Limb (tissue), 2 donors: ENCODE data around the gene NFAT5.
"Not testable (repeated sequence)": the region's sequence is repeated elsewhere in the genome, so short reads cannot be mapped to it uniquely, and the experiment has no call there.

Experiments used
- DNase-seq, 2 donors: peaks; one replicate each; pipeline ENCODE4 v3.0.0-alpha.2; 2016; ENCODE audit errors: extremely low spot score in 2 of 2

NFAT5 gene

DNA sequence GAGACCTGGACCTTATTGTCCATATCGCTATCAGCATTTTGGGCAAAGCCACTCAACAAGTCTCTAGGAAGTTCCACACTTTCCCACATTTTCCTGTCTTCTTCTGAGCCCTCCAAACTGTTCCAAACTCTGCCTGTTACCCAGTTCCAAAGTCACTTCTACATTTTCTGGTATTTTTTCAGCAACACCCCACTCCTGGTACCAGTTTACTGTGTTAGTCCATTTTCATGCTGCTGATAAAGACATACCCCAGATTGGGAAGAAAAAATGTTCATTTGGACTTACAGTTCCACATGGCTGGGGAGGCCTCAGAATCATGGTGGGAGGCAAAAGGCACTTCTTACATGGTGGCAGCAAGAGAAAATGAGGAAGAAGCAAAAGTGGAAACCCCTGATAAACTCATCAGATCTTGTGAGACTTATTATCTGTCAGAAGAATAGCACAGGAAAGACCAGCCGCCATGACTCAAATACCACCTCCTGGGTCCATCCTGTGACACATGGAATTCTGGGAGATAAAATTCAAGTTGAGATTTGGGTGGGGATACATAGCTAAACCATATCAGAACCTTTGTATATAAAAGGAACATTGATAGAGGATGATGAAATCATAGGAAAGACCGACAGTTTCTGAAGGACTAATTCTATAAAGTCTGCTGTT lies 71.6 kb downstream of the NFAT5 start:
- DNase-seq: not testable (repeated sequence)

GRCh38 chr16:69643997-69644396 lies 78.2 kb downstream of the NFAT5 start:
- not testable (repeated sequence) for DNase-seq

DNA sequence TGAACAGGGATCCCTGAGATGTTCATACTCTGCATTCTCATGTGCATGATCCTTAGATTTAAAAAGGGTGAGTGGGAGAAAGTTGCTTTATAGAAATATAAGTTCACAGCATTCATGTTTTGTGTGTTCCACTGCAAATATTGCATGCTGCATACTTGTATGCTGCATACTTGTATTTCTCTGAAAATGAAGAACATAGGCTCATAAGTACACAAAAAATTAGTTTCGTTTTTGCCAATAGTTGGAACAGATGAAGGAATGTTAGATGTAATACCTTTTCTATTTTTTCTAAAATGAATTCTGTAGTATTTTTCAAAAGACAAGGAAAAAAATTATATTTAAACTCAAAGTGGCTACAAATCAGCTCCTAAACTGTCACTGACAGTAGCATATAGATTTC lies 79.0 kb downstream of the NFAT5 start:
- no peak for DNase-seq

DNA sequence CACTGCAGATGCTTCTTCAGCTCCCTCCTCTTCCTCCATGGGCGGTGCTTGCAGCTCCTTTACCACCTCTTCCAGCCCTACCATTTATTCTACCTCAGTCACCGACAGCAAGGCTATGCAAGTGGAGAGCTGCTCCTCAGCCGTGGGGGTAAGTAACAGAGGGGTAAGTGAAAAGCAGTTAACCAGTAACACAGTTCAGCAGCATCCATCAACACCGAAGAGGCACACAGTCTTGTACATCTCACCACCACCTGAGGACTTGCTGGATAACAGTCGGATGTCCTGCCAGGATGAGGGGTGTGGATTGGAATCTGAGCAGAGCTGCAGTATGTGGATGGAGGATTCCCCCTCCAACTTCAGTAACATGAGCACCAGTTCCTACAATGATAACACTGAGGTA lies 81.3 kb downstream of the NFAT5 start:
- DNase-seq: no peak

DNA sequence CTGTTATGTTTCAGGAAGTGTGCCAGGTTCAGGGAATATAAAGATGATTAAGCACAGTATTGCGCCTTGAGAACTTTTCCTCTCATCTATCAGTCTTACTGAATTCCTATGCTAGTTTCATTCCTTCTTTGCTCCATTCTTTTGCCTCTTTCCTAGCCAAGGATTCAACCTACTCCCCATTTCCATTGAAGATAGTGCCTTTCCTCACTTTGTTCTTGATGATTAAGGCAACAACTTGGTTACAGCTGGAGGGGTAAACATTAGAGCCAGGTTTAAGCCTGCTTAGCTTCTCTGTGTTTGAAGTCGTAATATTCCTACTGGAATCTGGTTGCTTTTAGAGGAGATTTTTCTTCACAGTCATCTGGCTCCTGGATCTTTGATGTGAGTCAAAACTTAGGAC lies 85.5 kb downstream of the NFAT5 start:
- no peak for DNase-seq

DNA sequence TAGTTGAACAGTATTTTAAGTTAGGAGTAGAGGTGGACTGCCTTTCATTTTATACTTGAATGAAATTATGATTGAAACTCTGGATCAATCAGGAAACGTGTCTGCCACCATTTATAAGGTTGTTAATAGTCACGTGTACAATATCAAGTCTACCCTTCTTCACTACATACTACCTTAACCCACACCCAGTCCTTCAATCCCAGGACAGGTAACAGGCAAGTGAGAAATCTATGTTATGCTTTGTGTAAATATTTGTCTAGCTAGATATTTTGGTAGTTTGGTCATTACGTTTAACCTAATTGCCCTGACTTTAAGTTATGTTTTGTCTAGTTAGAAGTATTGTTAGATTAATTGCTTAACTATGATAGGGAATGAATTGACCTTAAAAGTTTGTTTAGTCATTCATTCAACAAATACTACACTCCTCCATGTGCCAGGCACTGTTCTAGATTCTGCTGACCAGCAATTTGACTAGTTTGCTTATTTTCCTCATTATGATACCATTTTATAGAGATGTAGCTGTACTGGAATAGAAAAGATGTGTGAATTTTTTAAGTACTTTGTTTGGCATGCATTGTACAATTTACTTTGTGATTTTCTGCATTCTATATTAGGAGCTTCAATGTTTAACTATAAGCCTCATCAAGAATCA lies 88.6 kb downstream of the NFAT5 start:
- no peak for DNase-seq

- no peak for DNase-seq
These were observed 94.4 kb downstream of the NFAT5 start for GRCh38 chr16:69660166-69660565.

- no peak for DNase-seq
These were observed 97.1 kb downstream of the NFAT5 start for GRCh38 chr16:69662901-69663300.

DNA sequence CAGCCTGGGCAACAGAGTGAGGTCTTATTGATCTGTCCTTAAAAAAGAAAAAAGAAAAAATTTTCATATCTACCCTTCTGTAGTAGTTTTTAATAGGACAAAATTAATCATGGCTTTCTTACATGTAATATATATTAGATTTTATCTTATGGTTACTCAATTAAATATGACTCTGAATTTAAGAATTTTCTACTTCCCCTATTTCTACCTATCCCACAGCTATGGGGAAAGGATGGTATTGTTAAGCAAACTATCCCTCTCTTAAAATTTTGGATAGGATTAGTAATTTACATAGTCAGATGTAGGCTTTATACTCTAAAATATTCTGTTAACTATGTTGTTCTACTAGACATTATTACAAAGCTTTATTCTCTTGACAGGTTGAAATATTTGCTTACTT lies 98.1 kb downstream of the NFAT5 start:
- no peak for DNase-seq

GRCh38 chr16:69669577-69669976 lies 103.8 kb downstream of the NFAT5 start:
- no peak for DNase-seq

- no peak for DNase-seq
These were observed 106.7 kb downstream of the NFAT5 start for GRCh38 chr16:69672315-69672997.

DNA sequence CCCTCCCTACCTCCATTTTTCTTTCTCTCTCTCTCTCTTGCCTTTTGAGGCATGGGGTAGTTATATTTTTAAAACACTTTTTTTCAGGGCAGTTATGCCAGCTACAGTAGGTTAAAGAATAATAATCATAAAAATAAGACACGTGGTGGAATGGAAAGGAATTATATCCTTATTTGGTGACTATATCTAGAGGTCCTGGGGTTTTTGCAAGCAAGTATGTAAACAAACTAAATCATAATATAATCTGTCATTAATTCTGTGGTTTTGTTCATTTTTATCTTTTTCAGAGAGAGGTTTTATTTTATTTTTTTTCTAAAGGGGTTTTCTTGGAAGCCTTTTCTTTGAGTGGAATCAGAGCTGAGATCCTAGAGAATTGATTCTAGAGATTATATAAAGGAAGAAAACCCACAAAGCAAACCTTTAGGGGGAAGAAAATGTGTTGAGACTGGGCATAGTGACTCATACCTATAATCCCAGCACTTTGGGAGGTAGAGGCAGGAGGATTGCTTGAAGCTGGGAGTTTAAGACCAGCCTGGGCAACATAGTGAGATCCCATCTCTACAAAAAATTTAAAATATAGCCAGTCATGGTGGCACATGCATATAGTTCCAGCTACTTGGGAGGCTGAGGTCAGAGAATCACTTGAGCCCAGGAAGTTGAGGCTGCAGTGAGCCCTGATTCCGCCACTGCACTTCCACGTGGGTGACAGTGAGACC lies 107.4 kb downstream of the NFAT5 start:
- no peak for DNase-seq

DNA sequence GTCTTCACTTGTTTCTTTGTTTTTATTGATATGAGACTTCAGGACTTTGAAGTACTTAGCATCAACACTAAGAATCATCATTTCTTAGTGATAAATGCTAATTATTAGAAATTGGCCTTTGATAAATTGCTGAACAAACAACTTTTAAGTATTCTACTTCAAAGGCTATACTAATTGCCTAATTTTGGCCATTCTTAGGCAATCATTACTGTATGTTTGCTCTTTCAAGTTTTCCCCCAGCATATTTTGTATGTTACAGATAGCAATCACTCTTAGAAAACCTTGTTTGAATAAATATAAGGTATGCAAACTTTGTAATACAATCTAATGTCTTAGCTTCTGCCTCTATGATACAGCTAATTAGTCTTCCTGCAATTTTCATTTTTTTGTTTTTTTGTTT lies 114.6 kb downstream of the NFAT5 start:
- DNase-seq: no peak

GRCh38 chr16:69688589-69688988 lies 122.8 kb downstream of the NFAT5 start:
- DNase-seq: no peak

GRCh38 chr16:69691980-69692911 lies 126.5 kb downstream of the NFAT5 start:
- DNase-seq: no peak

DNA sequence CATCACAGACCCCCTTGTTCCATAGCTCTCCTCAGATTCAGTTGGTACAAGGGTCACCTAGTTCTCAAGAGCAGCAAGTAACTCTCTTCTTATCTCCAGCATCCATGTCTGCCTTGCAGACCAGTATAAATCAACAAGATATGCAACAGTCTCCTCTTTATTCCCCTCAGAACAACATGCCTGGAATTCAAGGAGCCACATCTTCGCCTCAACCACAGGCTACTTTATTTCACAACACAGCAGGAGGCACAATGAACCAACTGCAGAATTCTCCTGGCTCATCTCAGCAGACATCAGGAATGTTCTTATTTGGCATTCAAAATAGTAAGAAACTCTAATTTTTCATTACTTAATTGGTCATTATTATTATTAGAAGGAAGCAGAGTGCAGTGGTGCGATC lies 128.2 kb downstream of the NFAT5 start:
- DNase-seq: no peak

DNA sequence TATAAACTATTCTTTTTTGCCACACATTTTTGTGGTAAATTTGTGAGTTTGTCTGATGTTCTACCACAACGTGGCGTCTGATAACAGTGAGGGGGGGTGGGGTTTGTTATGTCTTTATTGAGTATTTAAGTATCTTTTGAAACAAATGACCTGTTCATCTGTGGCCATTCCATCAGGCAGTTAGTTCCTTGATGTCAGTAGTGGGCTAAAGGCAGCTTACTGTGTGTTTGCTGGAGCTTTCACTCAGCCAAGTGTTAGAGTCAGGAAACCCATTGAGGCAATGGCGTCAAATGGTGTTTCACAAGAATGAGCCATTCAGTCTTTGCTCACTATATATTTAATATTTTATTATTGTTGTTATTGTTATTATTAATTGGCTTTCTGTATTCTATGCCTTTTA lies 132.6 kb downstream of the NFAT5 start:
- DNase-seq: no peak

DNA sequence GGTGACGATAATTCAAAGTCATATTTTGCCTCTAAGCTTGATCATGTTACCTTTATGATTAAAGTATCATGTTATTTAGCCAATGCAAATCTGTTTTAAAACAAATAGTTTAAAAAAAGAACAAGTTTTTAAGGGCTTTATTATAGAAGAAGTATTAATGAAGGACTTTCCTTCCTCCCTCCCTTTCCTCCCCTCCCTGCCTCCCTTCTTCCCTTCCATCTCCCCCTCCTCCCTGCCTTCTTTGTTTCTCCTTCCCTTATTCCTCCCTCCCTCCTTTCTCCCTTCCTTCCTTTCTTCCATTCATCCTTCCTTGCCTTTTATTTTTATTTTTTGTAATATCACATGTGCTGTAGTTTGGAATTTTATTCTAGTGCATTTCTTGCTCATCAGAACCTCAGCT lies 134.1 kb downstream of the NFAT5 start:
- DNase-seq: no peak

GRCh38 chr16:69701452-69701851 lies 135.7 kb downstream of the NFAT5 start:
- DNase-seq: no peak

DNA sequence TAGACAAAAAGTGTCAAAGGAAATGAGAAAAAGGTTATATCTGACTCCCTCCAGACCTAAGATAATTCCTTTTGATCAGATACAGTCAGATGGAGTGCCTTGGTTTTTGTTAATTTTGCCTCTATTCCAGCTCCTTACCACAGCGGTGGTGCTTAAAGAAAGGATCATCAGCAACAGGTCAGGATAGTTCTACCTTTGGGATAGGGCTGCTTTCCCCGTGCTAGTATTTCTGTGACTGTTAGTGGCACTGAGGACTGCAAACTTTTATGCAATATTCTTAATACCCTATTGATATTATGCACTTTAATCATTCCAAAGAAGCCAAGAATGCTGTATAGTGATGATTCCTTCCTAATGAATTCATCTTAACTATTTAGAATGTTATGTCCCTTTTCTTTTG lies 136.1 kb downstream of the NFAT5 start:
- DNase-seq: no peak

DNA sequence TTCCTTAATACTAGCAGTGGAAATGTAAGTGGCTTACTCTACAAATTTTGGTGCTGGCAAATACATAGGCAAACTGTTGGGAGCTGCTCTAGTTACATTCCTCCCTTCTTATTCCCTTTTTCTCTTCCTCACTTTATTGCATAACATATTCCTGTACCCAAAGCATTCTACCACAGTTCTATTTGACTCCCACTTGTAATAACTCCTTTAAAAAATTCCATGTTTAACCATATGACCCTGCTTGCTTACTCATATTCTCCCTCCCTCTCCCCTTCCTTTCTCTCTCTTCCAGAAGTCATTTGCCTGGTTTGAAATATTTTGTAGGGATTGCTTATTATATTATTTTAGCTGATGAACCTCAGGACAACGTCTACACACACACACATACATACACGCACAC lies 137.9 kb downstream of the NFAT5 start:
- DNase-seq: no peak
